Neuronal stem cell (in vitro differentiated cells): ENCODE measurements around the gene HP1BP3.

Source experiments
- DNase-seq: peaks from one replicate; pipeline ENCODE4 v3.0.0-alpha.2; 2013; ENCODE audit warnings: low spot score
- H2AFZ ChIP-seq: one replicate; pipeline ENCODE4 v1.6.1; 2013; ENCODE audit warnings: mild to moderate bottlenecking, low read length, inconsistent platforms
- H2AK5ac ChIP-seq: 2 replicates; pipeline ENCODE4 v1.6.1; 2013; ENCODE audit warnings: low read depth, mild to moderate bottlenecking, inconsistent platforms, low read length, moderate library complexity, mixed read lengths
- H2BK120ac ChIP-seq: 2 replicates; pipeline ENCODE4 v1.6.1; 2013; ENCODE audit warnings: low read depth, mild to moderate bottlenecking, inconsistent platforms, low read length, moderate library complexity, mixed read lengths
- H2BK12ac ChIP-seq: one replicate; pipeline ENCODE4 v1.6.1; 2013; ENCODE audit warnings: low read length, inconsistent platforms
- H2BK15ac ChIP-seq: 2 replicates; pipeline ENCODE4 v1.6.1; 2013; ENCODE audit warnings: mild to moderate bottlenecking, low read length, inconsistent platforms, mixed read lengths
- H2BK5ac ChIP-seq: one replicate; pipeline ENCODE4 v1.6.1; 2013; ENCODE audit warnings: inconsistent platforms, mild to moderate bottlenecking, low read length, moderate library complexity
- H3K14ac ChIP-seq: one replicate; pipeline ENCODE4 v1.6.1; 2013; ENCODE audit warnings: low read length, inconsistent platforms
- H3K18ac ChIP-seq: 2 replicates; pipeline ENCODE4 v1.6.1; 2013; ENCODE audit warnings: low read length, inconsistent platforms
- H3K23ac ChIP-seq: 2 replicates; pipeline ENCODE4 v1.6.1; 2013; ENCODE audit warnings: low read depth, mild to moderate bottlenecking, mixed read lengths, low read length, inconsistent platforms; ENCODE audit not compliant: poor library complexity
- H3K27ac ChIP-seq: replicated peaks from 3 replicates; pipeline ENCODE4 v1.5.1; 2013; ENCODE audit warnings: low read length, inconsistent platforms
- H3K27me3 ChIP-seq, 3 experiments: 2 replicates each; pipeline ENCODE4 v1.6.1; 2013; ENCODE audit warnings: low read length in 3 of 3, mild to moderate bottlenecking in 2 of 3, inconsistent platforms in 1 of 3, low read depth in 1 of 3, mixed read lengths in 1 of 3, moderate library complexity in 1 of 3; ENCODE audit not compliant: control insufficient read depth in 3 of 3, insufficient read depth in 3 of 3
- H3K36me3 ChIP-seq, 2 donors: replicated peaks in 1 of 2; 2 replicates each; pipeline ENCODE4 v1.6.1; 2013; ENCODE audit warnings: low read length in 2 of 2; ENCODE audit not compliant: control insufficient read depth in 2 of 2, insufficient read depth in 2 of 2
- H3K4ac ChIP-seq: 2 replicates; pipeline ENCODE4 v1.6.1; 2013; ENCODE audit warnings: inconsistent platforms, mild to moderate bottlenecking, low read length, moderate library complexity
- H3K4me1 ChIP-seq, 2 donors: 1 replicate in 1 of 2; 2 replicates in 1 of 2; pipeline ENCODE4 v1.6.1; 2013; ENCODE audit warnings: low read length in 2 of 2, low read depth in 1 of 2; ENCODE audit not compliant: control insufficient read depth in 2 of 2, insufficient read depth in 1 of 2
- H3K4me2 ChIP-seq: one replicate; pipeline ENCODE4 v1.6.1; 2013; ENCODE audit warnings: mild to moderate bottlenecking, low read length, inconsistent platforms; ENCODE audit not compliant: insufficient read depth, poor library complexity, severe bottlenecking
- H3K4me3 ChIP-seq, 2 donors: 2 replicates each; pipeline ENCODE4 v1.5.1; 2013; ENCODE audit warnings: low read length in 2 of 2, mild to moderate bottlenecking in 2 of 2, inconsistent platforms in 1 of 2, moderate library complexity in 1 of 2
- H3K79me1 ChIP-seq: one replicate; pipeline ENCODE4 v1.6.1; 2013; ENCODE audit warnings: low read depth, mild to moderate bottlenecking, inconsistent platforms, low read length, moderate library complexity
- H3K9ac ChIP-seq: one replicate; pipeline ENCODE4 v1.6.1; 2013; ENCODE audit warnings: mild to moderate bottlenecking, low read depth, low read length, inconsistent platforms; ENCODE audit not compliant: poor library complexity
- H3K9me3 ChIP-seq, 2 donors: replicated peaks in 1 of 2; 2 replicates each; pipeline versions ENCODE3 to v1.6.1; 2013; ENCODE audit warnings: low read length in 2 of 2, mild to moderate bottlenecking in 2 of 2, inconsistent platforms in 1 of 2, low read depth in 1 of 2, mixed read lengths in 1 of 2, moderate library complexity in 1 of 2; ENCODE audit not compliant: control insufficient read depth in 2 of 2, insufficient read depth in 1 of 2
- H4K8ac ChIP-seq: one replicate; pipeline ENCODE4 v1.6.1; 2013; ENCODE audit warnings: low read depth, mild to moderate bottlenecking, inconsistent platforms, low read length, moderate library complexity
- H4K91ac ChIP-seq: one replicate; pipeline ENCODE4 v1.6.1; 2013; ENCODE audit warnings: low read length, low read depth, mild to moderate bottlenecking, inconsistent platforms; ENCODE audit not compliant: poor library complexity
- WGBS, 2 donors: extraction: QIAGEN DNeasy Blood & Tissue Kit; methylation state at CpG; one replicate each; pipeline ENCODE4 v1.1.7; 2013; ENCODE audit warnings: missing lambda C conversion rate in 2 of 2, mixed read lengths in 1 of 2; ENCODE audit not compliant: insufficient read length in 2 of 2, insufficient replicate concordance in 1 of 2; ENCODE audit errors: extremely low coverage in 2 of 2; 5-methylcytosine and 5-hydroxymethylcytosine counted together

Gene HP1BP3

GRCh38 chr1:20787840-20788795 is 1.0 kb upstream of the HP1BP3 start:
- H2BK12ac ChIP-seq, result no peak overlapping the region
- H3K9ac ChIP-seq, result no peak overlapping the region
- WGBS, 2 donors, result 100% methylated on average over 2 of the region's 22 CpGs; no CpG with 5 or more reads in 1 of the 2 donors
- peaks cover 0 to 18% of the 10 kb centered on the region in 2 donors for H3K36me3 ChIP-seq
- H3K27me3 ChIP-seq, result no peaks in the 10 kb centered on the region
- H2BK15ac ChIP-seq, result no peak overlapping the region
- H3K4me1 ChIP-seq, result peaks cover 0 to 6% of the 10 kb centered on the region in 2 donors
- no peak overlapping the region for H3K18ac ChIP-seq
- peak overlapping the region; percentile 100 for H3K27ac ChIP-seq
- no peaks in the 10 kb centered on the region for H3K9me3 ChIP-seq
- no peak for DNase-seq
- H3K4me2 ChIP-seq, result peak overlapping the region; percentile 55
- H2AFZ ChIP-seq, result peak overlapping the region; percentile 86
- H2BK120ac ChIP-seq, result no peak overlapping the region
- no peak overlapping the region for H4K8ac ChIP-seq
- no peak overlapping the region for H3K14ac ChIP-seq
- H3K4me3 ChIP-seq, result peak overlapping the region; percentile 82 to 97
- peak overlapping the region; percentile 83 for H2AK5ac ChIP-seq
- H3K79me1 ChIP-seq, result peaks cover 7% of the 10 kb centered on the region
- no peak overlapping the region for H3K4ac ChIP-seq
- H2BK5ac ChIP-seq, result no peak overlapping the region
- H3K23ac ChIP-seq, result no peak overlapping the region
- no peak overlapping the region for H4K91ac ChIP-seq

GRCh38 chr1:20786253-20787028 is 666 bp downstream of the HP1BP3 start:
- DNase-seq, result peak; percentile 98
- WGBS, 2 donors, result no CpG with 5 or more reads among the region's 102 CpGs
- peak overlapping the region; percentile 100 for H3K27ac ChIP-seq
- H3K4ac ChIP-seq, result peak overlapping the region; percentile 61
- H4K8ac ChIP-seq, result peak overlapping the region; percentile 17
- peak overlapping the region; percentile 99 for H2BK5ac ChIP-seq
- H3K4me2 ChIP-seq, result peak overlapping the region; percentile 77
- no peaks in the 10 kb centered on the region for H3K9me3 ChIP-seq
- H3K4me1 ChIP-seq, result peaks cover 0 to 6% of the 10 kb centered on the region in 2 donors
- peak overlapping the region; percentile 99 for H2BK15ac ChIP-seq
- peak overlapping the region; percentile 88 for H2AFZ ChIP-seq
- H2AK5ac ChIP-seq, result peak overlapping the region; percentile 99
- H2BK120ac ChIP-seq, result peak overlapping the region; percentile 47
- peak overlapping the region; percentile 100 for H3K18ac ChIP-seq
- H4K91ac ChIP-seq, result peak overlapping the region; percentile 92
- H3K9ac ChIP-seq, result peak overlapping the region; percentile 100
- peak overlapping the region; percentile 97 to 99 for H3K4me3 ChIP-seq
- peaks cover 0 to 30% of the 10 kb centered on the region in 2 donors for H3K36me3 ChIP-seq
- H2BK12ac ChIP-seq, result no peak overlapping the region
- peak overlapping the region; percentile 100 for H3K14ac ChIP-seq
- H3K27me3 ChIP-seq, result no peaks in the 10 kb centered on the region
- H3K23ac ChIP-seq, result peak overlapping the region; percentile 100
- H3K79me1 ChIP-seq, result peaks cover 7% of the 10 kb centered on the region

- H4K8ac ChIP-seq, result no peak overlapping the region
- no peak overlapping the region for H2BK12ac ChIP-seq
- H2BK5ac ChIP-seq, result peak overlapping the region; percentile 99
- H3K27me3 ChIP-seq, result no peaks in the 10 kb centered on the region
- peak overlapping the region; percentile 99 for H2BK15ac ChIP-seq
- peak overlapping the region; percentile 100 for H3K23ac ChIP-seq
- no peaks in the 10 kb centered on the region for H3K9me3 ChIP-seq
- H3K9ac ChIP-seq, result peak overlapping the region; percentile 100
- peak overlapping the region; percentile 92 for H4K91ac ChIP-seq
- H3K27ac ChIP-seq, result peak overlapping the region; percentile 96
- H3K79me1 ChIP-seq, result peaks cover 7% of the 10 kb centered on the region
- peak overlapping the region; percentile 100 for H3K18ac ChIP-seq
- H2BK120ac ChIP-seq, result peak overlapping the region; percentile 47
- H2AFZ ChIP-seq, result peak overlapping the region; percentile 88
- no peak for DNase-seq
- H2AK5ac ChIP-seq, result peak overlapping the region; percentile 99
- no CpG with 5 or more reads among the region's 16 CpGs for WGBS, 2 donors
- H3K14ac ChIP-seq, result peak overlapping the region; percentile 100
- H3K4me1 ChIP-seq, result peaks cover 0 to 6% of the 10 kb centered on the region in 2 donors
- peak overlapping the region; percentile 61 for H3K4ac ChIP-seq
- peak overlapping the region; percentile 97 to 99 for H3K4me3 ChIP-seq
- H3K4me2 ChIP-seq, result peak overlapping the region; percentile 77
- H3K36me3 ChIP-seq, result peaks cover 0 to 36% of the 10 kb centered on the region in 2 donors
Measured at GRCh38 chr1:20785907-20786252, 1.2 kb downstream of the HP1BP3 start.
